Lung microvascular endothelial cell (primary cell): Measurements from ENCODE around the gene ROS1. TPM values are rescaled to one million over a fixed set of nuclear protein-coding genes. Genes with fewer than 3 reads are reported as not detected.
"Not testable (repeated sequence)": the region's sequence is repeated elsewhere in the genome, so short reads cannot be mapped to it uniquely, and the experiment has no call there.

Experiments used
- DNase-seq, 2 donors: peaks; one replicate each; pipeline versions ENCODE4 v3.0.0 to v3.0.0-alpha.2; 2010; ENCODE audit warnings: low read depth in 2 of 2
- total RNA-seq: library from RNA; depleted of rRNA; stranded (reverse); fragments of >200 nt; gene quantifications from 2 replicates; pipeline ENCODE4 v1.2.1, GENCODE V29; 2014

The ROS1 gene
- not detected in 2 replicates for total RNA-seq

GRCh38 chr6:117425431-117426153 is at the start of gene ROS1:
TSS of gene ROS1 (minus strand) at chr6:117425942. CDS start at chr6:117425656, 286 bp downstream.
- no peak for DNase-seq

GRCh38 chr6:117473401-117473800 is 47.7 kb upstream of the ROS1 start:
- DNase-seq, result no peak

GRCh38 chr6:117472667-117473066 is 46.9 kb upstream of the ROS1 start:
- no peak for DNase-seq

GRCh38 chr6:117469791-117470190 is 44.0 kb upstream of the ROS1 start:
- no peak for DNase-seq

- no peak for DNase-seq
These were observed 43.6 kb upstream of the ROS1 start for GRCh38 chr6:117469356-117469755.

- not testable (repeated sequence) for DNase-seq
These were observed 42.8 kb upstream of the ROS1 start for GRCh38 chr6:117468527-117468926.

- no peak for DNase-seq
These were observed 42.1 kb upstream of the ROS1 start for GRCh38 chr6:117467876-117468275.

GRCh38 chr6:117465691-117466090 is 39.9 kb upstream of the ROS1 start:
- no peak for DNase-seq

GRCh38 chr6:117464700-117465099 is 39.0 kb upstream of the ROS1 start:
- peak in 1 of 2 donors; percentile 5 for DNase-seq

GRCh38 chr6:117463762-117464665 is 38.3 kb upstream of the ROS1 start:
- DNase-seq, result peak; percentile 36 to 71

GRCh38 chr6:117459204-117459944 is 33.6 kb upstream of the ROS1 start:
- DNase-seq, result no peak

GRCh38 chr6:117456998-117457397 is 31.3 kb upstream of the ROS1 start:
- no peak for DNase-seq

GRCh38 chr6:117456250-117456649 is 30.5 kb upstream of the ROS1 start:
- DNase-seq, result no peak

- no peak for DNase-seq
These were observed 25.9 kb upstream of the ROS1 start for GRCh38 chr6:117451671-117452070.

- peak; percentile 80 to 86 for DNase-seq
These were observed 24.1 kb upstream of the ROS1 start for GRCh38 chr6:117449549-117450439.

- peak in 1 of 2 donors; percentile 61 for DNase-seq
These were observed 23.2 kb upstream of the ROS1 start for GRCh38 chr6:117448732-117449485.

- no peak for DNase-seq
These were observed 22.3 kb upstream of the ROS1 start for GRCh38 chr6:117448011-117448410.

GRCh38 chr6:117446861-117447260 is 21.1 kb upstream of the ROS1 start:
- no peak for DNase-seq

- no peak for DNase-seq
These were observed 18.9 kb upstream of the ROS1 start for GRCh38 chr6:117444600-117444999.

- not testable (repeated sequence) for DNase-seq
These were observed 16.6 kb upstream of the ROS1 start for GRCh38 chr6:117442313-117442712.
